Activated T-helper 1 cell treated with anti-CD3 and anti-CD28 coated beads, Interleukin-2, amount 50 U/mL, for 16 hours (primary cell): ENCODE data around the gene MRPL36.
A peak's percentile ranks its signal among the peaks of the same experiment; 100 is the strongest.
"Not testable (repeated sequence)": the region's sequence is repeated elsewhere in the genome, so short reads cannot be mapped to it uniquely, and the experiment has no call there.

Experiments used
- DNase-seq, 2 donors: peaks; one replicate each; pipeline ENCODE4 v3.0.0-alpha.2; 2020; ENCODE audit warnings: low read depth in 1 of 2, low spot score in 1 of 2

The MRPL36 gene

GRCh38 chr5:1799602-1800471 is at the start of gene MRPL36:
TSS of gene MRPL36 (minus strand) at chr5:1799837. CDS start at chr5:1798935, 902 bp downstream.
- DNase-seq: peak; percentile 88 to 89

GRCh38 chr5:1847611-1848010 is 48.0 kb upstream of the MRPL36 start:
- no peak for DNase-seq

- no peak for DNase-seq
These were observed 47.4 kb upstream of the MRPL36 start for GRCh38 chr5:1847056-1847455.

- DNase-seq: no peak
These were observed 46.9 kb upstream of the MRPL36 start for GRCh38 chr5:1846583-1846982.

GRCh38 chr5:1845696-1846095 is 46.1 kb upstream of the MRPL36 start:
- no peak for DNase-seq

- no peak for DNase-seq
These were observed 45.2 kb upstream of the MRPL36 start for GRCh38 chr5:1844708-1845436.

GRCh38 chr5:1843761-1844160 is 44.1 kb upstream of the MRPL36 start:
- not testable (repeated sequence) for DNase-seq

GRCh38 chr5:1842004-1842819 is 42.6 kb upstream of the MRPL36 start:
- DNase-seq: no peak

- no peak for DNase-seq
These were observed 41.3 kb upstream of the MRPL36 start for GRCh38 chr5:1840741-1841521.

GRCh38 chr5:1840071-1840547 is 40.5 kb upstream of the MRPL36 start:
- no peak for DNase-seq

GRCh38 chr5:1838013-1838412 is 38.4 kb upstream of the MRPL36 start:
- no peak for DNase-seq

GRCh38 chr5:1836891-1837880 is 37.5 kb upstream of the MRPL36 start:
- DNase-seq: no peak

GRCh38 chr5:1836176-1836890 is 36.7 kb upstream of the MRPL36 start:
- no peak for DNase-seq

GRCh38 chr5:1835431-1835830 is 35.8 kb upstream of the MRPL36 start:
- no peak for DNase-seq

GRCh38 chr5:1834721-1835429 is 35.2 kb upstream of the MRPL36 start:
- no peak for DNase-seq

- no peak for DNase-seq
These were observed 34.5 kb upstream of the MRPL36 start for GRCh38 chr5:1834022-1834551.

GRCh38 chr5:1833264-1834021 is 33.8 kb upstream of the MRPL36 start:
- no peak for DNase-seq
